Measurements from ENCODE around the gene PRDM16.

Gene PRDM16

DNA sequence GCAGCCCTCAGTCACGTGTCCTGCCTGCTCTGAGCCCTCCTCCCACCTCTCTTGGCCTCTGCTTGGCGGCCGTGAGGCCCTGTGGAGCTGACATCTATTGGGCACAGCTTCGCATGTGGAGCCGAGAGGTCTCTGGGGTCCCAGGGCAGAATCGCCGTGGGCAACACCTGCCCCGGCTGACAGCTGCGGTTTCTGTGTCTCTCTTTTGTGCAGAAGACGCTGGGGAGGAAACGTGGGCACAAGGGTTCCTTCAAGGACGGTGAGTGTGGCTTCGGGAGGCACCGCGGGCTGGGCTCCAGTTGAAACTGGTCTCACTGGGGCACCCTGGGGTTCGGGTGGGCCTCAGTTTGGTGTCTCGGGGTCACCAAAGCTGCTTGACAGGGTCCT lies 396.9 kb downstream of the PRDM16 start:
- DNase-seq: no peak

GRCh38 chr1:3466366-3467075 lies 397.5 kb downstream of the PRDM16 start:
- no peak for DNase-seq

- DNase-seq: no peak
Observed at GRCh38 chr1:3467096-3468036, 398.4 kb downstream of the PRDM16 start.

- no peak for DNase-seq
Observed at GRCh38 chr1:3468236-3469103, 399.5 kb downstream of the PRDM16 start.

DNA sequence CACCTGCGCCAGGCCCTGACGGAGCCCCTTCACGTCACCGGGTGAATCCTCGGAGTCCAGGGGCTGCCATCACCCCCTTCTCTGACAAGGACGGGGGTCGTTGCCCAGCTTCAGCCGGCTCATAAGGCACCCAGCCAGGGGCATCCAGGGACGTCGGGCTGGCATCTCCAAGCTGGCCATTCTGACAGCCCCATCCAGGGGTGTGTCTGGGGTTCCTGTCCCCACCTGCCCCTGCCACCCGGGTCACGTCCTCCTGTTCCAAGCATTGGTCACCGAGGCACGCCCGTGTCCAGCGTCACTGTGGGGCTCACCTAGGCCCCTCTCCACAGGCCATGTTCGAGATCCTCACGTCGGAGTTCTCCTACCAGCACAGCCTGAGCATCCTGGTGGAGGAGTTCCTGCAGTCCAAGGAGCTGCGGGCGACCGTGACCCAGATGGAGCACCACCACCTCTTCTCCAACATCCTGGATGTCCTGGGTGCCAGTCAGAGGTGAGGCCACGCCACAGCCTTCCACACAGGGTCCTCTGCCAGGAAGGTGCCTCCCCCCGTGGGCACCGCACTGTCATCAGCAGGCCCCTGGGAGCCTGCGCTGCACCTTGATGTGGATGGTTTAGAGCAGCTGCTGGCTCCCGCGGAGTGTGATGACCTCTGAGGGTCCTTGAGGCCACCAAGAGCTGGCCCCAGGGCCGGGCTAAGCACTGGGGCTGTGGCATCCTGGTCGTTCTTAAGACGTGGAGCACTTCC lies 400.3 kb downstream of the PRDM16 start:
- no peak for DNase-seq

DNA sequence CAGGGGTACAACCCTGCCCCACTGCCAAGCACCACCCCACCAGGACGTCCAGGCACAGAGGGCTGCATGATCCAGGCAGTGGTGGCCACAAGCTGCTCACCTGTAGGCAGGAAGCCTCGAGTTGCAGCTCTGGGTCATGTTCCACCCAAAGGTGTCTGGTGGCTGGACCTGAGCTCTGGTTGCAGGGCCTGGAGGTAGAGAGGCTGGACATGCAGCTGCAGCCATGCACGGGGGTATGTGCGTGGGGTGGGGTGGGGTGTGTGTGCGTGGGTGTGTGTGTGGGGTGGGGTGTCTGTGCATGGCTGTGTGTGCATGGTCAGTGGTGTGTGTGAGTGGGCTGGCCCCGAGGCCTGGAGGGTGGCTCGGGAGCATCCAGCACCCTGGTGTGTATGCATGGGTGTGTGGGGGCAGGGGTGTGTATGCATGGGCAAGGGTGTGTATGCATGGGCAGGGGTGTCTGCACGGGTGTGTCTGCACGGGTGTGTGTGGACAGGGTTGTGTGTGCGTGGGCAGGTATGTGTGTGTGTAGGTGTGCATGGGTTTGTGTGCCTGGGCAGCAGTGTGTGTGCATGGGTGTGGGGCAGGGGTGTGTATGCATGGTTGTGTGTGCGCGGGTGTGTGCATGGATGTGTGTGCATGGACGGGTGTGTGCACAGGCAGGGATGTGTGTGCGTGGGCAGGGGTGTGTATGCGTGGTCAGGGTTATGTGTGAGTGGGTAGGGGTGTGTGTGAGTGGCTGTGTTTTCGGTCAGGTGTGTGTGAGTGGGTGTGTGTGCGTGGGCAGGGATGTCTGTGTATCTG lies 401.0 kb downstream of the PRDM16 start:
- DNase-seq: no peak

DNA sequence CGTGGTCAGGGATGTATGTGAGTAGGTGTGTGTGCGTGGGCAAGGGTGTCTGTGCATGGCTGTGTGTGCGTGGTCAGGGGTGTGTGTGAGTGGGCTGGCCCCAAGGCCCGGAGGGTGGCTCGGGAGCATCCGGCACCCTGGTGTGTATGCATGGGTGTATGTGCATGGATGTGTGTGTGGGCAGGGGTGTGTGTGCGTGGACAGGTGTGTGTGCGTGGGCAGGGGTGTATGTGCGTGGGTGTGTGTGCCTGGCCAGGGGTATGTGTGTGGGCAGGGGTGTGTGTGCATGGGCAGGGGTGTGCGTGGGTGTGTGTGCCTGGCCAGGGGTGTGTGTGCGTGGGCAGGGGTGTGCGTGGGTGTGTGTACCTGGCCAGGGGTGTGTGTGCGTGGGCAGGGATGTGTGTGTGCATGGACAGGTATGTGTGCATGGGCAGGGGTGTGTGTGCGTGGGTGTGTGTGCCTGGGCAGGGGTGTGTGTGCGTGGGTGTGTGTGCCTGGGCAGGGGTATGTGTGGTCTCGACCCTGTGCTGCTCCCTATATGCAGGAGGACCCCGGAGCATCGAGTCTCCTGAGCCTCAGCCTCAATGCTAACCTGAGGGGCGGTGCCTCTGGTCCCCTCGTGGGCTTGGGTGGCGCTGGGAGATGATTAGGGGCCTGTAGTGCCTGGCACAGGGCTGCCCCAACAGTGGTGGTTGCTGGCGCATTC lies 401.8 kb downstream of the PRDM16 start:
- DNase-seq: no peak

DNA sequence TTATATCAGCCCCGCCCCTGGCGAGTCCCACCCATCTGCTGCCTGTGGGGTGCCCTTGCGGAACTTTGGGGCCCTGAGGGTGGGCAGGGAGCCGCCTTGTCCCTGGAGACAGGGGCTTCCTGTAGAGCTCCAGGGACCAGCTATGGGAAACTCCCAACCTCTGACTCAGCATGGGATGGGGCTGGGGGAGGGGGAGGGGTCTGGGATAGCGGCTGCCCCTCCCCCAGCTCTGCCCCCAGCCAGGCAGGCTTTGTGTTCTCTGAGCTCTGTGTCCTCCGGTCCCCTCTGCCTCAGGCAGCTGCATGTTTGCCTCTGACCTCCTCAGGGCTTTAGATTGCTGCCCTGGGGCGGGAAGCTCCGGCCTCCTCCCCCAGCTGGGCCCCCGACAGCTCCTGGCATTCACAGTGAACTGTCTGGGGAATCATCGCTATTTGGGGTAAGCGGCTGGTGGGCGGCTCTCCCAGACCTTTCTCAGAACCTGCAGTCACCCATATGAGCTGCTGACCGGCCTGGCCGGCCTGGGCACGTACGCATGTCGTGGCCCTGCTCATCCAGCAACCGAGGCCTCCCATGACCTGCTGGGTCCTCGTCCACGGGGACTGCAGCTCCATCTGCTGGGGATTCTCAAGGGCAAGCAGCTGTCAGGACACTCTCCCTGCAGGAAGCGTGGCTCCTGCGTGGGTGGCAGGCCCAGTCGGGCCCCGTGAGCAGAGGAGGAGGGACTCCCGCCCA lies 402.5 kb downstream of the PRDM16 start:
- DNase-seq: no peak

- no peak for DNase-seq
Observed at GRCh38 chr1:3472088-3472850, 403.3 kb downstream of the PRDM16 start.

DNA sequence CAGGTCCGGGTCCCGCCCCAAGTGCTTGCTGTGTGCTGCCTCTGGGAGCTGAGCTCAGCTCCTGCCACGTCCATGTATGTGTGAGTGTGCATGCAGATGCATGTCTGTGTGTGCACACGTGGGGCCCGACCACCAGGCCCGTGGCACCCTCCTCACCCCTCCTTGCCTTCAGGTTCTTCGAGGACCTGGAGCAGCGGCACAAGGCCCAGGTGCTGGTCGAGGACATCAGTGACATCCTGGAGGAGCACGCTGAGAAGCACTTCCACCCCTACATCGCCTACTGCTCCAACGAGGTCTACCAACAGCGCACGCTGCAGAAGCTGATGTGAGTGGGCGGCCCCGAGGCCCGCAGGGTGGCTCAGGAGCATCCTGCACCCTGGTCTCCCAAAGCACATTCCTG lies 403.9 kb downstream of the PRDM16 start:
- DNase-seq: no peak

DNA sequence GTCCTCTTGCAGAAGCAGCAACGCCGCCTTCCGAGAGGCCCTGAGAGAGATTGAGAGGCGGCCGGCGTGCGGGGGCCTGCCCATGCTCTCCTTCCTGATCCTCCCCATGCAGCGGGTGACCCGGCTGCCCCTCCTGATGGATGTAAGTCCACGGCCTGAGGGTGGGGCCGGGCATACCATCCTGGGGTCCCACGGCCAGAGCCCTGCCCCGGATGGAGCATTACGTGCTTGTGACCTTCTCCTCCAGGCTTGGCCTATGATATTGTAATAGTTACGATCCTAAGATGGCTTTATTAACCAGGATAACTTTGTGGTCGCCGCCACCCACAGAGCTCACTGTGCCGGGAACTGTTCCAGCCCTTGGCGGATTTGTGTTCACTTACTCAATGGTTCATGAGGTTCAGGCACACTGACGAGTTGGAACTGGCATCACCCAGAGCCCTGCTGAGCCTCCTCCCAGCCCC lies 404.4 kb downstream of the PRDM16 start:
- no peak for DNase-seq

- no peak for DNase-seq
Observed at GRCh38 chr1:3474016-3474415, 405.0 kb downstream of the PRDM16 start.

DNA sequence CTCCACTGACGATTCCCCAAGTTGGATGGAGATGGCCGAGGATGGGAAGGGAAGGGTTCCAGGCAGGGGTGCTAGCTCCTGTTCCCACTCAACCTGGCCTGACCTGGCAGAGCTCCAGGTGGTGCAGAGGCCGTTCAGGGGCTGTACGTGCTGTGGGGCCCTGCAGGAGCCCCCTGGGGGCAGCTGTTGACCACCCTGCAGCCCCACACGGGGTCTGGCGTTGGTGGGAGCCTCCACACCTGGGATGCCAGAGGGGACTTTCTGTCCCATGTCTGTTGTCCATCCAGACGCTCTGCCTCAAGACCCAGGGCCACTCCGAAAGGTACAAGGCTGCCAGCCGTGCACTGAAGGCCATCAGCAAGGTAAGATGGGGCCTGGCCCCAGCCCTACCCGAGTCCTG lies 405.4 kb downstream of the PRDM16 start:
- DNase-seq: no peak

- no peak for DNase-seq
Observed at GRCh38 chr1:3475839-3476573, 407.0 kb downstream of the PRDM16 start.

GRCh38 chr1:3476666-3477065 lies 407.7 kb downstream of the PRDM16 start:
- no peak for DNase-seq

GRCh38 chr1:3477241-3477995 lies 408.4 kb downstream of the PRDM16 start:
- DNase-seq: no peak

GRCh38 chr1:3478187-3478586 lies 409.2 kb downstream of the PRDM16 start:
- DNase-seq: no peak

All from C1 segment of cervical spinal cord (tissue), 14 donors.